ENCODE results near the gene NMNAT2. TPM values are rescaled to one million over a fixed set of nuclear protein-coding genes. Genes with fewer than 3 reads are reported as not detected.

NMNAT2 gene
- total and polyA plus RNA-seq, 2 of the 13 experiments (the other 11 are each of a cell fraction or from before 2014, with no cell fraction given), result not detected

DNA sequence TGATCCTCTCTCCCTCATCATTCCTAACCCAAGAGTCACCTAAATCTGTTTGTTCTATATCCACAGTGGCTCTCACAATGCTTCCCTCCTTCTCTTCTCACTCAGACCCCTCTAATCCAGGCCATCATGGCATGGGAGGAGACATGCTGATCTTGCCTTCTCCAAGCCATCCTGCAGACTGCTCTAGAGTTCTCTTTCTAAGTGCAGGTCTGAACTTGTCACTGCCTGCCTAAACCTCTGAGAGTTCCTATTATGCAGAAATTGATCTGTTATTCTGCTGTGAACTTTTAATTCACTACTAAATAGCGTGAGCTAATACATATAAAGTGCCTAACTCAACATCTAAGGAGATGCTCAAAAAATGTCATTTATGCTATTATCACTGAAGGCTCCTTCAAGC lies 205.3 kb downstream of the NMNAT2 start (continued):
- TF ChIP-seq, protein P1, sequence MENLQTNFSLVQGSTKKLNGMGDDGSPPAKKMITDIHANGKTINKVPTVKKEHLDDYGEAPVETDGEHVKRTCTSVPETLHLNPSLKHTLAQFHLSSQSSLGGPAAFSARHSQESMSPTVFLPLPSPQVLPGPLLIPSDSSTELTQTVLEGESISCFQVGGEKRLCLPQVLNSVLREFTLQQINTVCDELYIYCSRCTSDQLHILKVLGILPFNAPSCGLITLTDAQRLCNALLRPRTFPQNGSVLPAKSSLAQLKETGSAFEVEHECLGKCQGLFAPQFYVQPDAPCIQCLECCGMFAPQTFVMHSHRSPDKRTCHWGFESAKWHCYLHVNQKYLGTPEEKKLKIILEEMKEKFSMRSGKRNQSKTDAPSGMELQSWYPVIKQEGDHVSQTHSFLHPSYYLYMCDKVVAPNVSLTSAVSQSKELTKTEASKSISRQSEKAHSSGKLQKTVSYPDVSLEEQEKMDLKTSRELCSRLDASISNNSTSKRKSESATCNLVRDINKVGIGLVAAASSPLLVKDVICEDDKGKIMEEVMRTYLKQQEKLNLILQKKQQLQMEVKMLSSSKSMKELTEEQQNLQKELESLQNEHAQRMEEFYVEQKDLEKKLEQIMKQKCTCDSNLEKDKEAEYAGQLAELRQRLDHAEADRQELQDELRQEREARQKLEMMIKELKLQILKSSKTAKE (CRISPR knock-in tag; IDR thresholded peaks at IDR 0.05; ENCODE audit: borderline replicate concordance), result no peak
- TF ChIP-seq ZBTB7B (CRISPR knock-in tag; IDR thresholded peaks at IDR 0.05), result no peak
- no peak for TF ChIP-seq ZBTB8A (CRISPR knock-in tag; IDR thresholded peaks at IDR 0.05; ENCODE audit: borderline replicate concordance, low read depth)
- no peak for TF ChIP-seq SIX1 (CRISPR knock-in tag; IDR thresholded peaks at IDR 0.05; ENCODE audit: borderline replicate concordance)
- no peak for TF ChIP-seq HOMEZ (CRISPR knock-in tag; IDR thresholded peaks at IDR 0.05; ENCODE audit: low read depth)

DNA sequence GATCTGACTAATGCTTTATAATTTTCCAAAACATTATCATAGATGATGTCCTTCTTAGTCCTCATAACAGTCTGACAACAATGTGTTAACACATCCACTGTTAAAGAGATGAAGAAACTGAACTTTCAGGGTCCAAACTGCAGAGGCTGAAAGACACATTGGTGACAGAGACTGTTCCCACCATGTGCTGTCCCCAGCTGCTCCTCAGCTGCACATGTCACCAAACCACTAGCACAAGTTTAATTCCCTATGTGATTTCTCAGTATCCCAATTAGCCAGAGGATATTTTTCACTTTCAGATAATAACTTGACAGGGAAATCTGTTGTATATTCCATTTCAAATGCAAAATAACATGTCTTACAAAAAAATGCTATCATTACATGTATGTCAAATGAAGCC lies 207.5 kb downstream of the NMNAT2 start:
- in situ Hi-C loops (cut with HindIII; ENCODE audit: extremely low pct_ligation_motif_present, low pct_unique_long_range_greater_than_20kb) (no loop called here), intact Hi-C loops (cut with micrococcal nuclease; ENCODE audit: unreplicated experiment) (no loop called here)
- no peaks in the 10 kb centered on the region for H3K79me2 ChIP-seq (ENCODE audit: insufficient read depth, low read length)
- TF ChIP-seq, protein P2, sequence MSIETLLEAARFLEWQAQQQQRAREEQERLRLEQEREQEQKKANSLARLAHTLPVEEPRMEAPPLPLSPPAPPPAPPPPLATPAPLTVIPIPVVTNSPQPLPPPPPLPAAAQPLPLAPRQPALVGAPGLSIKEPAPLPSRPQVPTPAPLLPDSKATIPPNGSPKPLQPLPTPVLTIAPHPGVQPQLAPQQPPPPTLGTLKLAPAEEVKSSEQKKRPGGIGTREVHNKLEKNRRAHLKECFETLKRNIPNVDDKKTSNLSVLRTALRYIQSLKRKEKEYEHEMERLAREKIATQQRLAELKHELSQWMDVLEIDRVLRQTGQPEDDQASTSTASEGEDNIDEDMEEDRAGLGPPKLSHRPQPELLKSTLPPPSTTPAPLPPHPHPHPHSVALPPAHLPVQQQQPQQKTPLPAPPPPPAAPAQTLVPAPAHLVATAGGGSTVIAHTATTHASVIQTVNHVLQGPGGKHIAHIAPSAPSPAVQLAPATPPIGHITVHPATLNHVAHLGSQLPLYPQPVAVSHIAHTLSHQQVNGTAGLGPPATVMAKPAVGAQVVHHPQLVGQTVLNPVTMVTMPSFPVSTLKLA (IDR thresholded peaks at IDR 0.05), result peak; percentile 56
- TF ChIP-seq CC2D1A (CRISPR knock-in tag; IDR thresholded peaks at IDR 0.05) (no peak), AKAP8 (CRISPR knock-in tag; IDR thresholded peaks at IDR 0.05) (no peak)
- H3K27me3 ChIP-seq (ENCODE audit: control insufficient read depth in 1 of 2, insufficient read depth in 2 of 2, low read length in 2 of 2), result no peaks in the 10 kb centered on the region
- ATAC-seq, result no peak
- no peaks in the 10 kb centered on the region for H3K4me1 ChIP-seq (ENCODE audit: insufficient read depth, low read length)
- no peak for DNase-seq (ENCODE audit: low spot score)
- H2AFZ ChIP-seq (ENCODE audit: low read length), result no peak overlapping the region
- POLR2A ChIA-PET, result no interaction called here
- H4K20me1 ChIP-seq (ENCODE audit: insufficient read depth, low read length), result no peaks in the 10 kb centered on the region
- H3K9me3 ChIP-seq (ENCODE audit: low read length), result no peaks in the 10 kb centered on the region
- H3K4me2 ChIP-seq (ENCODE audit: low read depth, low read length), result no peak overlapping the region
- FAIRE-seq, result no peak
- H3K36me3 ChIP-seq (replicated peaks in 1 of 2; ENCODE audit: control insufficient read depth in 1 of 2, insufficient read depth in 2 of 2, low read length in 2 of 2), result no peaks in the 10 kb centered on the region
- CTCF ChIA-PET (ENCODE audit: low intra/inter-chr PET ratio, low total read pairs), result no interaction called here
- H3K4me3 ChIP-seq (replicated peaks in 1 of 3; ENCODE audit: insufficient read depth in 1 of 3, low read depth in 2 of 3, low read length in 3 of 3), result no peak overlapping the region
- H3K27ac ChIP-seq (ENCODE audit: extremely low read length, insufficient read depth, low read length), result no peak overlapping the region
- H3K9ac ChIP-seq (ENCODE audit: insufficient read depth, low read depth, low read length), result no peak overlapping the region
- no TSS peak for BruUV-seq (replicated peaks)

Data from HepG2 (cell line).